T-helper 2 cell treated with Interferon-gamma antibody and Interleukin-4, amounts not matched to agents 100 ng/mL and 5 ng/mL, for 36 hours (primary cell): ENCODE measurements around the gene RARG. TPM values are rescaled to one million over a fixed set of nuclear protein-coding genes. Genes with fewer than 3 reads are reported as not detected.

ENCODE experiments used
- intact Hi-C: fragments of 100-400 bp; cut with micrococcal nuclease; formaldehyde crosslinking; loops from one replicate; pipeline ENCODE4 v1.15.1; 2023
- total RNA-seq: library from RNA; stranded (reverse); gene quantifications from 2 replicates; pipeline ENCODE4 v1.2.3, GENCODE V29; 2022

The RARG gene
- total RNA-seq, 1 donor from 2014 or later: 47.6 TPM

DNA sequence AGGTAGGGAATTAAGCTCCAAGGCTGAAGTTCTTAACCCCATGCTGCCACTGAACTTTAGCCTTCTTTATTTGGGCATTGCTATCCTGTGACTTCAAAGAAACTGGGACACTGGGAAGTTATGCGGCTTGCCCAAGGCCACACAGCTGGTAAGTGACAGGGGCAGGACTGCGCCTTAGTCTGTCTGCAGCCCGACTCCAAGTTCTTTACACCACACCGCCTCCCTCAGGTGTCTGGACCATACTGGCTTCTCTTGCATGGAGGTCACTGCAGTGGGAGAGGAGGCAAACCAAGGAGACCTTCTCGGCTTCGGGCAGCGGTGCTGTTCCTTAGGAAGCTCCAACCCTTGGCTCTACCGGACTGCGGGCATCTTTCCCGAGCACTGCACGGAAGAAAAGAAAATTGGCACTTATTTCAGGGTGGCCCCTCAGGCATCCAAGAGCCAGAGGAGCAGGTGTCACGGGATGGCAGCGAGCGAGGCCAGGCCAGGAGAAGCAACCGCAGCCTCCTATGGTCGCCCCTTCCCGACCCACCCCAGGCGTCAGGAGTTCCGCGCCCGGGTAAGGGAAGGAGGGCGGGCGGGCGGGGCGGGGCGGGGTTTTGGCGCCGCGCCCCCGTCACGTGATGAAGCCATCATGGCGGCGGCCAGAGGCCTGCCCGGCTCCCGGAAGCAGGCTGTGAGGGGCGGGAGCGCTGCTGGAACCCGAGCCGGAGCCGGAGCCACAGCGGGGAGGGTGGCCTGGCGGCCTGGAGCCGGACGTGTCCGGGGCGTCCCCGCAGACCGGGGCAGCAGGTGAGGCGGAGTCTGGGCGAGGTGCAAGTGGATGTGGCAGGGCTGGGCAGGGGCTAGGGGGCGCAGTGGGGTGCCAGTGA is 19.7 kb upstream of the RARG start:
- intact Hi-C loops: loop anchor here (1.0 to 5.0 kb wide), 4 partner anchors 17 to 46 kb away; partner anchors contain the start of genes ESPL1, MYG1 and PFDN5

DNA sequence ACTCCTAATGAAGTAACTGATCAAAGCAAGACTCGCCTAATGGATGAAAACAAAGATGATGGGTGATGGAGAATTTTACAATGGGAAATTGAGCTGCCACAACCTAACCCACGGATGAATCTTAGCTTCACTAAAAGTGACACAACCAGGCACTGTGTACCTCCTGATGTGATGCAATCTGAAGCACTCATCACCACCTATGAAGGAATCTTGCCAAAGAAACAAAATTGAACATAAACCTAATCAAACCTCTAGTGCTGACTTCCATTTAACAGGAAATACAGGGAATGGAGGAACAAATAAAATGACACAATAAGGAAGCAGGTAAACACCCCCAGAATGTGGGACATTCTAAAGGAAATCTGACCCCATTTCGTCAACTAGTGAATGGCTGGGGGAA is 13.3 kb upstream of the RARG start:
- intact Hi-C loops: no loop called here

DNA sequence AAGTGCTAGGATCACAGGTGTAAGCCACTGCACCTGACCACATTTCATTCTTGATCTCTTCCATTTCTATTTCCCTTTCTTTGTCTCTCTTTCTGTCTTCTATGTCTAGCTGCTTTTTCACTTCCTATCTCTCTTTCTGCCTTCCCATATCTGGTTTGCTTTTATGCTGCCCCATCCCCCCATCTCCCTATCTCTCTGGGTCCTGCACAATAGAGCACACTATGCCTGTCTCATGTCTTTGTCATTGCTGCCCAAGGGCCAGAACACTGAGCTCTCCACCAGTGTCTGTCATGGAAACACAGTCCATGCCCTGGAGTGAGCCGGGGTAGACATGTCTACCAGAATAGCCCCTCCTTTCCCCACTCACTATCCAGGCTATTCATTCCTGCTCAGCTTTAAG is 12.3 kb upstream of the RARG start:
- intact Hi-C loops: no loop called here

DNA sequence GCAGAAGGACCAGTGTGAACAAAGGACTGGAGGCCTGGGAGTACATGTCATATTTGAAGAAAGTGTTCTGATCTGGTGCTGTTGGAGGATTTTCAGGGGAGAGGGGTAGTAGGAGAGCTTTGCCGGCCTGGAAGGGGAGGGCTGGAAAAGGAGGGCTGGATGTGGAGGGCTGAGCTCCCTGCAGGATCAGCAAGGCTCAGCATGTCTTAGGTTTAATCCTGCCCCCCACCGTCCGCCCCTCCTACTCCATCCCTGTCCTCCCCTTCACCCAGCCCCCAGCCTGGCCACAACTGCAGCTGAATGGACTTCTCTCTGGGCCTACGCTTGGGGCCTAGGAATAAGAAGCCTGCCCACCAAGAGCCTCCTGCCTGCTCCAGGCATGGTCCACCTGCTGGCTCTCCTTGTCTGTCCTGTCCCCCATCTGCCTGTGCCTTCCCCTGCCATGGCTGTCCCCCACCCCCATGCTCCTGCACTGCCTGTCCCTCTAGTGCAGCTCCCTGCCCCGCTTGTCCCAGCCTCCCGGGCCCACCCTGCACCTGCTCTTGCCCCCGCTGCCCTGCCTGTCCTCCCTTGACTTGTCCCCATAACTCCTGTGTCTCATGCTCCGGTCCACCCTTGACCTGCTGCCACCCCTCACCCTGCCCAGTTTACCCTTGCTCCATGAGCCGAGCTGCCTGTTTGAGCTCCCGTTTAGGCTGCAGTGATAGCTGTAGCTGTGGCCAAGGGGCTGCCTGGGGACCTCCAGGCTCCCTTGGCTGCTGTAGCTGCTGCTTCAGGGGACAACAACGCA is 9.8 kb upstream of the RARG start:
- intact Hi-C loops: no loop called here

DNA sequence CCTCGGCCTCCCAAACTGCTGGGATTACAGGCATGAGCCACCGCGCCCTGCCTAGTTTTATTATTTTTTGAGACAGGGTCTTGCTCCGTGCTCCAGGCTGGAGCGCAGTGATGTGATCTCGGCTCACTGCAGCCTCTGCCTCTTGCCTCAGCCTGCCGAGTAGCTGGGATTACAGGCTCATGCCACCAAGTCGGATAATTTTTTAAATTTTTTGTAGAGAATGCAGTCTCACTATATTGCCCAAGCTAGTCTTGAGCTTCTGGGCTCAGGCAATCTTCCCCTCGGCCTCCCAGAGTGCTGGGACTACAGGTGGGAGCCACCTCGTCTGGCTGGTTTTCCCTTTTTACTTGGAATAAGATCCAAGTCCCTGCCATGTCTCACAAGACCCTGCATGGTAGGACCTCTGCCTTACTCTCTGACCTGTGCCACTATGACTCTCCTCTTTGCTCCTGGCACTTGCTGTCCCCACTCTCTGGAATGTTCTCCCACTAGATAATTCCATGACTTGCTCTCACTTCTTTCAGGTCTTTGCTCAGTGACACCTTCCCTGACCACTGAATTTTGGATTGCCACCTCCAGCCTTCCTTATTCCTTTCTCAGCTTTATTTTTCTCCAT is 7.7 kb upstream of the RARG start:
- intact Hi-C loops: no loop called here

DNA sequence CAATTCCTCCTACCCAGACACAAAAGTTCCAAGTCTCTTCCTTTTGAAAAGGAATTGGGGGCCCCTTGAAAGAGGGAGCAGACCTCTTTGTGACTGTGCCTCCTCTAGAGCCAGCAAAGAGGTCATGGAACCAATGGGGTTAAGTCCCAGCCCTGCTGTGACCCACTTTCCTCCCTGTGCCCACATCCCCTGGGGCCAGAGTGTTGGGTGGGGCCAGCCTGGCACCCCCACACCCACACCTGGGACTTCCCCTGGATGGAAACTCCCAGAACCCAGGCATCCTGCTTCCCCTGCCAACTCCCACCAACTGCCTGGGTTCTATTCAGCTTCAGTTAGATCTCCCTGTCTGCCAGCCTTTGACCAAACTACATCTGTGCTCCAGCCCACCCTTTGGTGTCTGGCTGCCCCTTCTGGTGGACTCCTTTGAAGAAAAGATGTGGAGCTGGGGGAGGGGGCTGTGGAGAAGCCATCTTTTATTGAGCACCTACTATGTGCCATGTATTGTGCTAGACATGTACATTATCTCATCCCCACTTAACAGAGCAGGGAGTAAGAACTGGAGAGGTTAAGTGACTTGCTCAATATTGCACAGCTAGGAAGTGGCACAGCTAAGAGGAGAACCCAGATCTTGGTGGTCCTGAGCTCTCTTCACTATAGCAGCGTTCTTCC is 4.6 kb upstream of the RARG start:
- intact Hi-C loops: no loop called here

DNA sequence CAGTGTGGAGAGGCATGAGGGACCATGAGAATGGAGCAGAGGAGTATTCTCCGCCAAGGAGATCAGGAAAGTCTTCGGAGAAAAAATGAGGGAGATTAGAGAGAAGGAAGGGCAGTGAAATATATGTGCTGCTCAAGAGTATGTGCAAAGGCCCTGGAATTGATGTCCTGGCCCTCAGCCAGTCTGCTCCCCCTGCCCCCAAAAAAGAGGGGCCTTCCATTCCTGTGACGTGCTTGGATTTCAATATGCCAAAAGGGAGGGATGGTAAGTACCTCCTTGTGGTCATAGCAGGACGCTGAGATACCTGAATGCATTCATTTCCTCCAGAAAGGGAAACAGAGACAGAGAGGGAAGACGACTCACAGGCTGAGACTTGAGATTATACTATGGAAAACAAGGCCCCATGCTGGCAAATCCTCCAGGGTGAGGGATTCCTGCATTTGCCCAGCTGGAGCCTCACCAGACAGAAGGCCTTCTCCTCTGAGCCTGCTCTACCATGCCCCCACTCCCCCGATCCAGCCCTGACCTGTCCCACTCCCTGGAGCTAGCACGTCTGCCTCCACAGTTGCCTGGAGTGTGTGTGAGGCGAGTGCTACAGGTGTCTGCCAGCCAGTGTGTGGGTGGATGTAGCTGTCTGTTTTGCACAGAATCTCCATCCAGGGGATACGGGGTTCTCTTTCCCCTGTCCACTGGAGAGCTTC is 3.9 kb upstream of the RARG start:
- intact Hi-C loops: no loop called here

DNA sequence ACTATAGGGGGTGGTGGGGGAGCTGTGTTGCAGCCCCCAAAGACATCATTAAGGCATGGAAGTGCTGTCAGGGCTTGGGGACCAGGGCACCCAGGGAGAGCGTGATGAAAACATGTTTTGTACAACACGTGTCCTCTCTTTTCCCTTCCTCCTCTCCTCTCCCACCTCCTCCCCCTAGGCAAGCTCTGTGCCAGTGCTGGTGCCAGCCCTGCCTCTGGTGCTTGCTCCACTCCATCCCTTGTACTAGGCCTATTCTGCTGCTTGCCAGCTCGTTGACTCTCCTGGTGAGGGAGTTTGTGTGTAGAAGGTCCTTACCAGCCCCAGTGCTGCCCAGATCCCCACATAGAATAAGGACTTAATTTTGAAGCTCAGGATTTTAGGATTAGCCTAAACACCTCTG is 3.2 kb upstream of the RARG start:
- intact Hi-C loops: no loop called here

DNA sequence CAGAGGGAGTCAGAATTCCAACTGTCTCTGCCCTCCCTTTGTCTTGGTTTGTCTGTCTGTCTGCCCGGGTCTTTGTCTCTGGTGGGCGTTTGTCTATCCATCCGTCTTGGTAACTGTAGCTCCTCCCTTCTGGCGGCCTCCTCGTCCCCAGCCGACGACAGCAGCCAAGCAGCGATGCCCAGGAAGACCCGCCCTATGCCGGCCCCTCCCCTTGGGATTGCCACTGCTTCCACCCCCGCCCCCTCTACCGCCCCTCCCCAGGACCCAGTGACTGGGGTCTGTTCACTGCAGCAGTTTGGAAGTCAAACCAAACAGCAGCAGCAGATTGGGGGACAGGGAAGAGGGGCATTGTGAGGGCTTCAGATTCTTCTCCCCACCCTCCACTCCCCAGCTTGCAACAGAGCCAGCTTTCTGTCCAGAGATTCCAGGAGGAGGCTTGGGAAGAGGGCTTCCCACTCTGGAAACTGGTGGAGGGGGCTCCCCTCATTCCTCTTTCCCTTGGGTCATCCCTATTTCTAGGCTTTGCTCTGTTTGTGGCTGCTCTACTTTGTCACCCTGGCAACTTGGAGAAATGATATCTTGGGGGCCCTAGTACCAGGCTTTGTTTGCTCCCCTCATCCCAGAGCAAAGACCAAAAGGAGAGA is 2.4 kb upstream of the RARG start:
- intact Hi-C loops: no loop called here

DNA sequence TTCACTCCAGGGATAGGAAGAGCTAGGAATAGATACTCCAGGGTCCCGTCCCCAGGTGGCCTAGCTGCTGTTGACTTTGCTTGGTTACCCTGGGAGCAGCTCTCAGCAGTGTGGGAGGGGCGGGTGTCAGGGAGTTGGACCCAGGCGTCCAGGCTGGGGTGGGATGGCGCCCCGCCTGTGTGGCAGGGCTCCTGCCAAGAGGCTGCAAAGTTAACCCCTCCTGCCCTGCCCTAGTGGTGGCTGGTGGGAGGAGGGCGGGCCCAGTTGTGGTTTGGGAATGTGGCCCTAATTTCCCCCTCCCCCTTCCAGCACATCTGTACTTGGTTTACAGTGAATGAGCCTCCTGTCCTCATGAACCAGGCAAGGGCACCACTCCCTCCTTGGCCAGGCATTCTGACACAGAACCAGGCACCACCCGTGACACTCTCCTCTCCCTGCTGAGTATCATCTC is 1.7 kb upstream of the RARG start:
- intact Hi-C loops: no loop called here

DNA sequence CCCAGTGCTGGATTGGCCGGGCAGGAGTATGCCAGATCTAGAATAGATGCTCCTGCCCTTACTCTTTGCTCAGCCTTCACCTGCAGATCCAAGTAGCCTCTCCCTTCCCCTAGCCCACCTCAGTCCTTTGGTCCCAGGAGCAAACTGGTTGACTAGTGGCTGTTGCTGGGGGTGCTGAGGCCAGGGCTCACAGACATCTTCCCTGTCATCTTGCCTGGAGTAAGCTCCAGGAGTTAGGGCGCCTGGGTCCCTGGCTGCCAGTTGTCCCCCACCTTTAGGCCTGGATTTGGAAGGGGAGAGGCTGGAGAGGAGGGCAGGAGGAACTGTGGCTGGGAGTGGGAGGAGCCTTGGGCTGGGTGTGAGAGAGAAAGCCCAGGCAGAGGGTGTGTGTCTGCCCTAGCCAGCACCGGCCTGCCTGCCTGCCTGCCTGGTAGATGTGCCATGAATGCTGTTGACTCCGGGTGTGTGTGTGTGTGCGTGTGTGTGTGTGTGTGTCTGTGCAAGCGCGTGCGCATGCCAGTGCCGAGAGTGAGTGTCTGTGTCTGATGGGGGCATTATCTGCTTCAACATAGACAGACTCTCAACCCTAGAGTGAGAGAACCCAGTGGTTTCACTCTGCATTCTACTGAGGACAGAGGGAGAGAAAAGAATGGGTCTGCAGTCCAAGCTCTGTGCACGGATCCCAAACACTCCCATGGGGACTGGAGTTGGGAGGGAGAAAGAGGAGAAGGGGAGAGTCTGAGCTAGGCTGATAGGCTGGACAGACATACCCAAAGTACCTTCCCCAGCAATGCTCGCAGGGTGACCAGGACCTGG is 845 bp upstream of the RARG start:
- intact Hi-C loops: loop anchor here (1.0 kb wide), 1 partner anchor 13 kb away; no protein-coding TSS in a partner anchor

DNA sequence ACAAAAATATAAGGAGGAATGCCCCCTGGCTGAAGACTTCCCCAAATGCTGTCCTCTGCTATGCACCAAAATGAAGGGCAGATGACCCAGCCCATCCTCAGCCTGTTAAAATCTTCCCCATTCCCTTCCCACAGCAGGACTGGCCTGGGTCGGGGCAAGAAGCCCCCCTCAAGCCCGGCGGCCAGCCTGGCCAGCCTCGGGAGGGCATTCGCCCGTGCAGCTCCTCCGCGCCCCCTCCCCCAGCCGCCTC is 413 bp downstream of the RARG start:
- intact Hi-C loops: no loop called here

DNA sequence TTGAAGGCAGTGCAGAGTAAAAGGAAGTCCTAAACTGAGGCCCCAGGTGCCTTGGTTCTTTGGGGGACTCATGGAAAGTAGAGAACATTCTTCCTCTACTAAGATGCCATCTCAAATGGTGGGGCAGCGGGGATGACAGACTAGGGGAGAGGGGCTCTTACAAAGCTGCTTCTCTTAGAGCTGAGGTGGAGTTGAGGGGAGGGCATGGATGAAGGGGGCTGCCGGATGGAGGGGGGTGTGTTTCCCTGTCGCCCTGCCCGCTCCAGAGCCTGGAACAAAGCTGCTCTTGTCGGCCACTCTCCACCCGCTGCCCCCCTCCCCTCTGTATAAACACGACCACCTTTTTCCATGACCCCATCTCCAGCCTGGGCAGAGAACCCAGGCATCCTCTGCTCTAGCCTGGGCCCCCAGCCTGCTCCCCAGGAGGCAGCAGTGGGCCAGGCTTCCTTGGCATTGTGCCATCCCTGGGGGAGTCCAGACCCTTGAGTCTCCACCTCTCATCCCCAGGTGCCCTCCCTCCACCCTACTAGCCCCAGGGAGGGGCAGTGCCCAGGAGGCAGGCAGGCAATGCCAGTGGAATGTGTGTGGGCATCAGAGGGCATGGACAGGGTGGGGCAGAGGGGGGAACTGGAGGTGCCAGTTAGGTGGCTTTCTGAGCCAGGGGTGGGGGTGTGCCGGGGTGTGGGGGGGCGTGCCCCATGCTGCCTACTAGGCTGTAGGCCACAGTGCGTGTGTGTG is 1.7 kb downstream of the RARG start:
- intact Hi-C loops: no loop called here

DNA sequence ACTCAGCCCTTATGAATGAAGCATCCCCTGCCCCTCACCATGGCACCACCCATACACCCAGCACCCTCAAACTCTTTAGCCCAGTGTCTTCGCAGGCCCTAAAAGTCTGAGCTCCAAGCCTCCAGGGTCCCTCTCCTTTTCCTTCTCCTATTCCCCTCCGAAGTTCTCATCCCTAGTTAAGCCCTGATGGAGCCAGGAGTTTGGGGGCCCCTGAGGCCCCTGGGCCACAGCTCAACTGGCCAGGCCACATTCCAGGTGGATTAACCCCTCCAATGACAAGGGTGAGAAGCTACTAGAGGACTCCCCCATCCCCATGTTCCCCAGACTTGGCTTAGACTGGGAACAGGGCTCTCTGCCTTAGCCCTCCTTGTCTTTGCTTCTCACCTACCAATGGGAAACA is 2.6 kb downstream of the RARG start:
- intact Hi-C loops: no loop called here

DNA sequence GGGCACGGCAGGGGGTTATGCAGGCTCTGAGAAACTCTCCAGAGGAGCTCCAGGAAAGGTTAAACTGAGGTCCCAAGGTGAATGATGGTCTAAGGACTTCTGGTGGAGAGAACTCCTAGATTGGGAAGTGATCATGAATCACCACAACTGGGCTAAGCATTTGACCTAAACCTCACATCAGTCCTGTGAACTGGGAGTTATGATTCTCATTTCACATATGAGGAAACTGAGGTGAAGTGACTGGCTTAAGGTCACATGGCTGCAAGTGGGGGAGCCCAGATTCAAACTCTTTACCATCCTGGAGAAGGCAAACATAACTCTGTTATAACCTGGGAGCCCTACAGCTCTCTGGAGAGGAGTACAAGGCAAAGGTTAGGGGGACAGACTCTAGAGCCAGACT is 4.2 kb downstream of the RARG start:
- intact Hi-C loops: no loop called here

DNA sequence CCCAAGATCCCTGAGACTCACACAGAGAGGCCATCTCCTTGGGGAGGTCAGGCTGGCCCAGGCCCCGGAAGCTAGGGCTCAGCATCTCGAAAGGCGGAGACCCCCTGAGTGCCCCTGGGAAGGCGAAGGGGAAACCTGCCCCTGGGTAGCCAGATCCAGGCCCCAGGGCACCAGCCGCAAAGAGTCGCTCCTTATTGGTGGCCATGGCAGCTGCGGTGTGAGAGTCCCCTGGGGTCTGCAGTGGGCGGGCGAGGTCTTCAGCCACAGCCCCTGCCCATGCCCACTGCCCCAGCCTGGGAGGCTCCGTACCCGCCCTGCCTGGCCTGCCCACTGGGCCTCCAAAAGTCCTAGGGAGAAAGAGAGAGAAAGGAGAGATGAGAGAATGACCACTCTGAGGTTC is 4.7 kb downstream of the RARG start:
- intact Hi-C loops: no loop called here

DNA sequence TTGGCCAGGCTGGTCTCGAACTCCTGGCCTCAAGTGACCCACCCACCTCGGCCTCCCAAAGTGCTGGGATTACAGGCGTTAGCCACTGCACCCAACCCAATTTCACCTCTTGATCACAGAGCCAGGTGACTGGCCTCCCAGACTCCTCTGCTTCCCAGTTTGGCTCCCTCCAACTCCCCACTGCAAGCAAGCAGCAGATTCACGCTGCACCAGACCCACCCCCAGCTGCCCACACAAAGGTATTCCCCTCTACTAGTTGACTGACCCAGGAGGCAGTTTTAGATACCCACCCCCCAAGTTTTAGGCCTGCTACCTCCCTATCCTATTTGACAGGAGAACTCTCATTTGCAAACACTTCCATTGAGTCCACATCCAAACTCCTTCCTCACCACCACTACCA is 5.2 kb downstream of the RARG start:
- intact Hi-C loops: no loop called here

DNA sequence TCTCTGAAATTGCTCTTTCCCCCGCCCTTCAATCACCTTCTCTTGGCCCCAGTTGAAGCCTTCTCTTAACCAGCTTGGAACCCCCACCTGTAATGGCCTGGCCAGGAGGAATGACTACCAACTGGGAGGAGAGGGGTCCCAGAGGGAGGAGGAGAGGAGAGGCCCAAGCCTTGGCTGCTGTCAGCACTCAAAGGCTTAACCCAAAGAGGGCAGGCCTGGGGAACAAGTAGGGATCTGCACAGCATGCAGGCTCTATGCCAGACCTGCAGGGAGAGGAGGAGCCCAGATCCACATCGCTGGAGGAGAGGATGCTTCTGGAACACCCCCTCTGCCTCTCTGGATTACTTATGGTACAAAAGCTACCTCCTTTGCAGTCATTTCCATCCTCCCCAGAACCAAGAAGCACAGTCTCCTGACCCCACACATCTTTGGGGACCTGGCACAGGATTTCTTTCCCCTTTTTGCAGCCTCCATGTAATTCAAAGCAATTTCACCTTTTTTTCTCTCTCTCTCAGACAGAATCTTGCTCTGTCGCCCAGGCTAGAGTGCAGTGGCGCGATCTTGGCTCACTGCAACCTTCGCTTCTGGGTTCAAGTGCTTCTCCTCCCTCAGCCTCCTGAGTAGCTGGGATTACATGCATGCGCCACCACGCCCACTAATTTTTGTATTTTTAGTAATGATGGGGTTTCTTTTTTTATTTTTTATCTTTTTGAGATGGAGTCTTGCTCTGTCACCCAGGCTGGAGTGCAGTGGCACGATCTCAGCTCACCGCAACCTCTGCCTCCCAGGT is 6.2 kb downstream of the RARG start:
- intact Hi-C loops: no loop called here
